Measurements from ENCODE around the gene HRAS.

The HRAS gene

DNA sequence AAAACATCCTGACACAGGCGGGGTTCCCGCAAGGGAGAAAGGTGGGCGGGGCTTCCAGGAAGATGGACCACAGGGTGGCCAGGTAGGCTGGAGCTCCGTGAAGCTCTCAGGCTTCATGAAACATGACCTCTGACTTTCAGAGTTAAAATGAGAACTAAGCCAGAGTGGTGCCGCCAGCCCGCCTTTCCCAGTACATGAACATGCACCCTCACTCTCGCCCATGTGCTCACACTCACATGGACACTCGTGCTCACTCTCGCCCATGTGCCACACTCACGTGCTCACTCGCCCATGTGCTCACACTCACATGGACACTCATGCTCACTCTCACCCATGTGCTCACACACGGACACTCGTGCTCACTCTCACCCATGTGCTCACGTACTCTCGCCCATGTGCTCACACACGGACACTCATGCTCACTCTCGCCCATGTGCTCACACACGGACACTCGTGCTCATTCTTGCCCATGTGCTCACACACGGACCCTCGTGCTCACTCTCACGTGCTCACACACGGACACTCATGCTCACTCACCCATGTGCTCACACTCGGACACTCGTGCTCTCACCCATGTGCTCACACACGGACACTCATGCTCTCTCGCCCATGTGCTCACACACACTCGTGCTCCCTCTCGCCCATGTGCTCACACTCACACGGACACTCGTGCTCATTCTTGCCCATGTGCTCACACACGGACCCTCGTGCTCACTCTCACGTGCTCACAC, 38.4 kb downstream of the HRAS start:
- Histone ChIP-seq H3K36me3 (ENCODE audit: insufficient read depth, low read length) (peaks cover 10% of the 10 kb centered on the region), H3K9me3 (ENCODE audit: control insufficient read depth, insufficient read depth, low read length) (no peaks in the 10 kb centered on the region), H3K9ac (ENCODE audit: low read depth, low read length) (no peak overlapping the region), H3K4me1 (ENCODE audit: insufficient read depth, low read length) (no peaks in the 10 kb centered on the region)

DNA sequence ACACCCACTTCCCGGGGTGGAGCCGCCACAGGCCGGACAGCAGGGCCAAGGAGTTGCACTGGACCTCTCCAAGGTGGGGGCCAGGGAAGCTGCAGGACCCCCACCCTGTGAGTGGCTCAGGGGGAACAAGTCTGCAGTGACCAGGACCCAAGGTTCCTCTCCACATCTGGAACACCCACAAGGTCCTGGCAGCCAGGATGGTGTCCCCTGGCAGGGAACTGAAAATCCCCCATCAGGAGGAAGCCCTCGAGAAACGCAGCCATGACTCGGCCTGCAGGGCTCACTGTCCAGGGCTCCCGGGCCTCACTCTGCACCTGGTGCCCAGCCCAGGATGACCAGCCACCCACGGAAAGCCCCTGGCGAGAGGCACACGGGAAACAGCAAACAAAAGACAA, 39.8 kb downstream of the HRAS start:
- no peaks in the 10 kb centered on the region for H3K4me1 ChIP-seq (ENCODE audit: insufficient read depth, low read length)
- H3K36me3 ChIP-seq (ENCODE audit: insufficient read depth, low read length), result peaks cover 10% of the 10 kb centered on the region
- no peaks in the 10 kb centered on the region for H3K9me3 ChIP-seq (ENCODE audit: control insufficient read depth, insufficient read depth, low read length)
- no peak overlapping the region for H3K9ac ChIP-seq (ENCODE audit: low read depth, low read length)

DNA sequence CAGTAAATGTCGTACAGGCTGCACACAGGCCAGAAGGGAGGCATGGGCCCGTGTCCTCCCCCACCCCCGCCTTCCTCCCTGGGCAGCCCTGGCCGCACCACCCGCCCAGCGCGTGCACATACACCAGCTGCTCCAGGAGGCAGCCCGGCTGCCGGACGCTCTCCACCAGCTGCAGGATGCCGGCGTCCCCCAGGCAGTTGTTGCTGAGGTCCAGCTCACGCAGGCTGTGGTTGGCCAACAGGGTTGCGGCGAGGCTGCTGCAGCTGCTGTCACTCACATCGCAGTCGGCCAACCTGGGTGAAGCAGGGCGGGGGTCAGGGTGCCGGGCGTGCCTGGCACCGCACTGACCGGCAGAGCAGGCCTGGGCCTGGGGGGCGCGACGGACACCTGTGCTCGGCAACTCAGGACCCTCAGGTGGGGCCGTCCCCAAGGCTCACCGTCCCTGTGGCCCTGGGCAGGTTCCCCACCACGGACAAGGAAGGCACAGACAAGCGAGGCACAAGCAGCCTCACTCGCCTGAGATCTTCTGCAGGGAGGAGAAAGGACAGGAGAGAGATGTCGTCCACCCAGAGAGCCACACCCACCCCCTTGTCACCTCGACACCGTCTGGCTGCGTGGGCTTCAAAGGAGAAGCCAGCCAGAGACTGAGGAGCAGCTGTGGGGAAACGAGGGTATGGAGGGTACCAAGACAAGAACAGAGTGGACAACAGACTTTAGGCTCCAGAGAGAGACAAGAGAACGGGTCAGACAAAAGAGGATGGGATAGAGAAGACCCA, 40.4 kb downstream of the HRAS start:
- no peaks in the 10 kb centered on the region for H3K4me1 ChIP-seq (ENCODE audit: insufficient read depth, low read length)
- no peak overlapping the region for H3K9ac ChIP-seq (ENCODE audit: low read depth, low read length)
- H3K36me3 ChIP-seq (ENCODE audit: insufficient read depth, low read length), result peaks cover 10% of the 10 kb centered on the region
- H3K9me3 ChIP-seq (ENCODE audit: control insufficient read depth, insufficient read depth, low read length), result no peaks in the 10 kb centered on the region

DNA sequence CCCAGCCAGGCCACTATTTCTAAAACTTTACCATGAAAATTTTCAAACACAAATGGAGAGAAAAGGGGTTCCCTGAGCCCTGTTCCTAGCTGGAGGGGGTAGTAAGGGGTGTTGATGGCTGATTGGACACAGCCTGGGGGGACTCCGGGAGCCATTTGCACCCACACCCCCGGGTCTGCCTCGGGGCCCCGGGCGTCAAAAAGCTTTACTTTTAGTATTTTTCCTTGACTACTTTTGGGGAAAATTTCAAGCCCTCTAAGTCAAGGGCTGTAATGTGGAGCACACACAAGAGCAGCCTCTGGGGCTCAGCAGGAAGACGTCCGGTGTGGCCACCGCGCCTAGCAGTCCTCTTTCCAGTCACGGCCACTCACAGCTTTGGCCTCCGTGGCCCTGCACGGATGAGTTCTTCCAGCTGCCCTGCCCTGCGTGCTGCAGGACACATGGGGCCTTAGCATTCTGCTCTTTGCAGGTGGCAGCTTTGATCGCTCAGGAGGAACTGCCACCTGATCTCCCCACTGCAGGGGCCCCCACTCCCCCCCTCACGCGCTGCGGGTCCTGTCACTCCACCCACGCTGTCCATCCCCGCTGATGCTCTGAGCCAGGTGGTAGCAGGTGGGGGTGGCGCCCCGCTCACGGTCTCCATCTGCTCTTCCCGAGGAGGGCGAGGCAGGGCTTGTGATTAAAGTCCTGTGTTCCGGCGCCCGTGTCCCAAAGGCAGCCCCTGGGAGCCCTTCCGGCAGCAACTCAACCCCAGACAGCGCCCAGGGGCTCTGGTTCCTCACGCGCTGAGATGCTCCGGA, 42.7 kb downstream of the HRAS start:
- no peaks in the 10 kb centered on the region for H3K4me1 ChIP-seq (ENCODE audit: insufficient read depth, low read length)
- no peak overlapping the region for H3K9ac ChIP-seq (ENCODE audit: low read depth, low read length)
- peaks cover 9% of the 10 kb centered on the region for H3K36me3 ChIP-seq (ENCODE audit: insufficient read depth, low read length)
- H3K9me3 ChIP-seq (ENCODE audit: control insufficient read depth, insufficient read depth, low read length), result no peaks in the 10 kb centered on the region

DNA sequence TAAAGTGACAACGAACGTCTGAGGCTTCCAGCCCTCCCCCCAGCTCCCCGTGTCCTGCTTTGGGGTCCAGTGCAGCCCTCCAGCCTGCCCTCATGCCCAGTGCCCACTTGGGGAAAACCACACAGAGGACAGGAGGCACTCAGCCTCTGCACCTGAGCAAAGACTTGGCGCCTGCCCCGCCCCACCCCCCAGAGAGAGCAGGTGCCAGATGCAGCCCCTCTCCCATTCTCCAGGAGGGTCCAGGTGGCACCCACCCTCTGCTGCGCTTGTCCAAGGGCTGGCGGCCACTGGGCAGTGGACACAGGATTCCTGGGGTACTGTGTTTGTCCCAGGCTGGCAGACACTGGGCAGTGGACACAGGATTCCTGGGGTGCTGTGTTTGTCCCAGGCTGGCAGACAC, 44.0 kb downstream of the HRAS start:
- no peaks in the 10 kb centered on the region for H3K9me3 ChIP-seq (ENCODE audit: control insufficient read depth, insufficient read depth, low read length)
- no peaks in the 10 kb centered on the region; the same call in 1 of the 2 replicates for H3K36me3 ChIP-seq (ENCODE audit: insufficient read depth, low read length)
- H3K9ac ChIP-seq (ENCODE audit: low read depth, low read length), result no peak overlapping the region
- no peaks in the 10 kb centered on the region for H3K4me1 ChIP-seq (ENCODE audit: insufficient read depth, low read length)

DNA sequence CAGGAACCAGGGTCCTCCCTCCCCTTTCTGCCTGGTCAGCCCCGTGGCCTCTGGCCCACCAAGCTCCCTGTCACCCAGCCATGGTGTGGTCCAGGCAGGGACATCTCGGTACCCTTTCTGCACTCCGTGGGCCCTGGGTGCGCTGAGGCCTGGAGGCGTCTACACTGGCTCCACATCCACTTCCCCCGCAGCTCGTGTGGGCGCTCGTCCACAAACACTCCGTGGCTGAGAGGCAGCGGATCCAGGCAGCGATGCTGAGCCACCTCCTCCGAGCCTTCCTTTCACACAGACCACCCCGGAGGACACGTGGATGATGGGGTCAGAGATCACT, 44.5 kb downstream of the HRAS start:
- Histone ChIP-seq H3K9me3 (ENCODE audit: control insufficient read depth, insufficient read depth, low read length) (no peaks in the 10 kb centered on the region), H3K4me1 (ENCODE audit: insufficient read depth, low read length) (no peaks in the 10 kb centered on the region), H3K36me3 (ENCODE audit: insufficient read depth, low read length) (no peaks in the 10 kb centered on the region; the same call in 1 of the 2 replicates), H3K9ac (ENCODE audit: low read depth, low read length) (no peak overlapping the region)

DNA sequence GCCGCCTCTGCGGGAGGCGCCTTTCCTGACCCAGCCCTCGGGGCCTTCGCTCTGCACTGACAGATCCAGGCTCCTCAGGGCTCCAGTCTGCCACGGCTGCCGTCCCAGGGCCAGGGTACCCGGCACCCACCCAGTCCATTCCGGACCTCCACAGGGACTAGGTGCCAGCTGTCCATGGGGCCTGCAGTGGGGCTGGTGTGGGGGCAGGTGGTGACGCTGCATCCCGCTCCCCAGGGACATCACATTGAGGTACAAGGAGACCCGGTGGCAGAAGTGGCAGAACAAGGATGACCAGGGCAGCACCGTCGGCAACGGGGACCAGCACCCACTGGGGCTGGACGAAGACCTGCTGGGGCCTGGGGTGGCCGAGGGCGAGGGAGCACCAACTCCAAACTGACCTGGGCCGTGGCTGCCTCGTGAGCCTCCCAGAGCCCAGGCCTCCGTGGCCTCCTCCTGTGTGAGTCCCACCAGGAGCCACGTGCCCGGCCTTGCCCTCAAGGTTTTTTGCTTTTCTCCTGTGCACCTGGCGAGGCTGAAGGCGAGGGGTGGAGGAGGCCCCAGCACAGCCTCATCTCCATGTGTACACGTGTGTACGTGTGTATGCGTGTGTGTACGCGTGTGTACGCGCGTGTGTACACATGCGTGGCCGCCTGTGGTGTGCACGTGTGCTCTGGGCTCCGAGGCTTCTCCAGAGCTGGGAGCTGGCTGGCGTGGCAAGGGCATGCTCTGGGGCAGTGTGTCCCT, 45.0 kb downstream of the HRAS start:
- H3K4me1 ChIP-seq (ENCODE audit: insufficient read depth, low read length), result no peaks in the 10 kb centered on the region
- H3K9me3 ChIP-seq (ENCODE audit: control insufficient read depth, insufficient read depth, low read length), result no peaks in the 10 kb centered on the region
- H3K36me3 ChIP-seq (ENCODE audit: insufficient read depth, low read length), result no peaks in the 10 kb centered on the region; the same call in 1 of the 2 replicates
- no peak overlapping the region for H3K9ac ChIP-seq (ENCODE audit: low read depth, low read length)

DNA sequence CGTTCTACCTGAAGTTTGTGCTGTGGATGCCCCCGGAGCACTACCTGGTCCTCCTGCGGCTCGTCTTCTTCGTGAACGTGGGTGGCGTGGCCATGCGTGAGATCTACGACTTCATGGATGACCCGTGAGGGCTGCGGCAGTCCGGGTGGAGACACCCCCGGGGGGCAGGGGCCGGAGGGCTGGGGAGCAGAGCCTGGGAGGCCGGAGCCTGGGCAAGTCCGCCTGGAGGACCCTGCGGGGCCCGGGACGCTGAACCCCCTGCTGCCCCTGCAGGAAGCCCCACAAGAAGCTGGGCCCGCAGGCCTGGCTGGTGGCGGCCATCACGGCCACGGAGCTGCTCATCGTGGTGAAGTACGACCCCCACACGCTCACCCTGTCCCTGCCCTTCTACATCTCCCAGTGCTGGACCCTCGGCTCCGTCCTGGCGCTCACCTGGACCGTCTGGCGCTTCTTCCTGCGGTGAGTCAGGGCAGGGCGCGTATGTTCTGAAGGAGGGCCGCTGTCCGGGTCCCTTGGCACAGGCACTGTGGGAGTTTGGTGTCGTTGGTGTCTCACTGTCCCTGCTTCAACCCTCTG, 45.7 kb downstream of the HRAS start:
- Histone ChIP-seq H3K9me3 (ENCODE audit: control insufficient read depth, insufficient read depth, low read length) (no peaks in the 10 kb centered on the region), H3K9ac (ENCODE audit: low read depth, low read length) (no peak overlapping the region), H3K36me3 (ENCODE audit: insufficient read depth, low read length) (no peaks in the 10 kb centered on the region; the same call in 1 of the 2 replicates), H3K4me1 (ENCODE audit: insufficient read depth, low read length) (no peaks in the 10 kb centered on the region)

DNA sequence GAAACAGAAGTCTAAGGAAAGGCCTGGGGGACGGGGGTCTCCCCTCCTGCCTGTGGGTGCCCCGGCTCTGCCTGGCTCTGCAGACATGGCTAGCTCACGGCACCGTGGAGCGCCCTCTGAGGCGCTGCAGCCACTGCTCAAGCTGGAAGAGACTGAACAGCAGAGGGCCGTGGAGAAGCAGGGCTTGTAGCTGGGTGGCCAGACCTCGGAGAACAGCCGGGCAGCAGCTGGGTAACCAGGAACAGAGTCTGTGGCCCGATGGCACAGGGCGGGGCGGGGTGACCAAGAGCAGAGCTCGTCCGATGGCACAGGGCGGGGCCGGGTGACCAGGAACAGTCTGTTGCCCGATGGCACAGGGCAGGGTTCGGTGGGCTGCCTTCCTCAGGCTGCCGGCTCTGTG, 46.4 kb downstream of the HRAS start:
- Histone ChIP-seq H3K9me3 (ENCODE audit: control insufficient read depth, insufficient read depth, low read length) (no peaks in the 10 kb centered on the region), H3K36me3 (ENCODE audit: insufficient read depth, low read length) (no peaks in the 10 kb centered on the region; the same call in 1 of the 2 replicates), H3K9ac (ENCODE audit: low read depth, low read length) (no peak overlapping the region)

DNA sequence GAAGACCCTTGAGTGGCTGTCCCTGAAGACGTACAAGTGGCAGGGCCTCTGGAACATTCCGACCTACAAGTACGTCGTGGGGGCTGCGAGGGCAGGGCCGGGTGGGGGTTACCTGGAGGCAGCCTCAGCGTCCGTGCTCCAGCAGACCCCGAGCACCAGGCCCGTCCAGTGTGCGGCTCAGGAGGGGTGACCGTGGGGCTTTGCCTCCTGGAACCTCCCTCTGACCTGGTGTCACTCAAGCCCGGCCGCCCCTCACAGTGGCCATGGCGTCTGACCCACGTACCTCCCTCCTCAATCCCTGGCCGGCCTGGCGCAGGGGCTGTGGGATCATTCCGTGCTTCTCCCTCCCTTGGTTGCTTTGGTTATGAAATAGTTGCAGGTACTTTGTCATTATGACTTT, 46.8 kb downstream of the HRAS start:
- Histone ChIP-seq H3K36me3 (ENCODE audit: insufficient read depth, low read length) (no peaks in the 10 kb centered on the region; the same call in 1 of the 2 replicates), H3K9me3 (ENCODE audit: control insufficient read depth, insufficient read depth, low read length) (no peaks in the 10 kb centered on the region), H3K9ac (ENCODE audit: low read depth, low read length) (no peak overlapping the region), H3K4me1 (ENCODE audit: insufficient read depth, low read length) (no peaks in the 10 kb centered on the region)

More for the DNA sequence above, 46.4 kb downstream of the HRAS start:
- H3K4me1 ChIP-seq (ENCODE audit: insufficient read depth, low read length), result no peaks in the 10 kb centered on the region

DNA sequence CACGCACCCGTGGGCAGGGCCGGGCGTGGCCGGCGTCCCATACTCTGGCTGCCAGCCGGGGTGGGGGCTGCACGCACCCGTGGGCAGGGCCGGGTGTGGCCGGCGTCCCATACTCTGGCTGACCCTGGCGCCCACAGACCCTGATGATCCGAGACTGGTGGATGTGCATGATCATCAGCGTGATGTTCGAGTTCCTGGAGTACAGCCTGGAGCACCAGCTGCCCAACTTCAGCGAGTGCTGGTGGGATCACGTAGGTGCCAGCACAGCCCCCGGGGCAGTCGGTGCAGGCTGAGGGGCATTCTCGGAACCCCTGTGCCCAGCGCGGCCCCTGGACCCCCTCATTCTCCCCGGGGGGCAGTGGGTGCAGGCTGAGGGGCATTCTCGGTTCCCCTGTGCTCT, 47.3 kb downstream of the HRAS start:
- H3K9me3 ChIP-seq (ENCODE audit: control insufficient read depth, insufficient read depth, low read length), result no peaks in the 10 kb centered on the region
- no peaks in the 10 kb centered on the region; the same call in 1 of the 2 replicates for H3K36me3 ChIP-seq (ENCODE audit: insufficient read depth, low read length)
- H3K9ac ChIP-seq (ENCODE audit: low read depth, low read length), result no peak overlapping the region
- no peaks in the 10 kb centered on the region for H3K4me1 ChIP-seq (ENCODE audit: insufficient read depth, low read length)

DNA sequence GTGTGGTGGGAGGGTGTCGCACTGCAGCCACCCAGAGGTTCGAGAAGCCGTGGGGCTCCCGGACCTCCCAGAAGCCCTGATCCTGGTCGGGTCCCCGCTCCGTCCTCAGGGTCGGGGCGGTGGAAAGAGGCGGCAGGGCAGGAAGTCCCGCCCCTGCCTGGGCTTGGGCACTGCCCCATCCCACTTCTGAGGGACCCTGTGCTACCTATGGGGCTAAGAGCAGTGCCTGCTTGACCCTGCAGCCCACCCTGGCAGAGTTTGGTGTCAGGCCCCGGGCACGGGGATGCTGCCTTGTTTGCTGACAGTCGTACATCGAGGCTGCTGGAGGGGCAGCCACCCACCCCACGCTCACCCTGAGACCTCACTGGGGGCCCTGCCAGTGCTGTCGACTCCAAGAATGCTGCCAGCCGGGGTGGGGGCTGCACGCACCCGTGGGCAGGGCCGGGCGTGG, 47.8 kb downstream of the HRAS start:
- Histone ChIP-seq H3K9me3 (ENCODE audit: control insufficient read depth, insufficient read depth, low read length) (no peaks in the 10 kb centered on the region), H3K4me1 (ENCODE audit: insufficient read depth, low read length) (no peaks in the 10 kb centered on the region), H3K9ac (ENCODE audit: low read depth, low read length) (no peak overlapping the region), H3K36me3 (ENCODE audit: insufficient read depth, low read length) (no peaks in the 10 kb centered on the region; the same call in 1 of the 2 replicates)

DNA sequence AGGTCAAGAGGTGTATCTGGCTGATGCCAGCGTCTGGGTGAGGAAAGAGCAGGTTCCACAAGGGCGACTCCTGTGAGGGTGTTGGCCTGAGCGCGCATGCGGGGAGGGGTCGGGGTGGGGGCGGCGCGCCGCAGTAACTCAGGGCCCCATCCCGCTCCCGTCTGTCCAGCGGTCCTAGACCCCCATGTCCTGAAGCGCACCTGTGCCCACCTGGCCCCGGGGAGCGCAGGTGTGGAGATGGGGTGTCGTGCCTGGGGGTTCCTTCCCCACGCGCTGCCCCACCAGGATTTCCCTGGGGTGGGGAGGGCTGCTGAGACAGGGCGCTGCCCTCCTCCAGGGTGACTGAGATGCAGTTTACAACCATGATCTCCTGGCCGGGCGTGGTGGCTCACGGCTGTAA, 49.2 kb downstream of the HRAS start:
- Histone ChIP-seq H3K36me3 (ENCODE audit: insufficient read depth, low read length) (no peaks in the 10 kb centered on the region; the same call in 1 of the 2 replicates), H3K4me1 (ENCODE audit: insufficient read depth, low read length) (no peaks in the 10 kb centered on the region), H3K9ac (ENCODE audit: low read depth, low read length) (no peak overlapping the region), H3K9me3 (ENCODE audit: control insufficient read depth, insufficient read depth, low read length) (no peaks in the 10 kb centered on the region)

DNA sequence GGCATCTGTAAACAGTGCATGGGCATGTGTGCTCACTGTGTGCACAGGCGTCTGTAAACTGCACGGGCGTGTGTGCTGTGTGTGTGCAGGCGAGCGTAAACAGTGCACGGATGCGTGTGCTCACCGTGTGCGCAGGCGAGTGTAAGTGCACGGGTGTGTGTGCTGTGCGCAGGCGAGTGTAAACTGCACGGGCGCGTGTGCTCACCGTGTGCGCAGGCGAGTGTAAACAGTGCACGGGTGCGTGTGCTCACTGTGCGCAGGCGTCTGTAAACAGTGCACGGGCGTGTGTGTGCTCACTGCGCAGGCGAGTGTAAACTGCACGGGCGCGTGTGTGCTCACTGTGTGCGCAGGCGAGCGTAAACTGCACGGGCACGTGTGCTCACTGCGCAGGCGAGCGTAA, 50.8 kb downstream of the HRAS start:
- Histone ChIP-seq H3K36me3 (ENCODE audit: insufficient read depth, low read length) (no peaks in the 10 kb centered on the region), H3K9me3 (ENCODE audit: control insufficient read depth, insufficient read depth, low read length) (no peaks in the 10 kb centered on the region), H3K9ac (ENCODE audit: low read depth, low read length) (no peak overlapping the region), H3K4me1 (ENCODE audit: insufficient read depth, low read length) (no peaks in the 10 kb centered on the region)

Data from ES-I3 (cell line).